ENCODE data around the gene BACE1. TPM values are rescaled to one million over a fixed set of nuclear protein-coding genes. Genes with fewer than 3 reads are reported as not detected.

BACE1 gene
- total and polyA plus RNA-seq, 4 donors = 7.3 to 21.8 (median 14.1) TPM

- Histone ChIP-seq H3K4me3 (ENCODE audit: low read depth in 1 of 3, low read length in 3 of 3) (no peak overlapping the region), H3K27me3 (ENCODE audit: control insufficient read depth in 4 of 4, insufficient read depth in 4 of 4, low read length in 3 of 4) (no peaks in the 10 kb centered on the region), H3K4me1 (ENCODE audit: control insufficient read depth in 4 of 4, insufficient read depth in 4 of 4, low read length in 3 of 4) (no peaks in the 10 kb centered on the region), H3K9ac (ENCODE audit: low read depth in 1 of 2, low read length in 2 of 2) (no peak overlapping the region), H3K27ac (ENCODE audit: low read depth in 1 of 2, low read length in 2 of 2) (no peak overlapping the region), H3K9me3 (ENCODE audit: control insufficient read depth in 4 of 4, low read length in 3 of 4) (no peaks in the 10 kb centered on the region), H3K36me3 (ENCODE audit: control insufficient read depth in 4 of 4, insufficient read depth in 3 of 4, low read depth in 1 of 4, low read length in 3 of 4) (peaks cover 0 to 4% (median 3%) of the 10 kb centered on the region in 4 donors)
- DNase-seq (ENCODE audit: low spot score) = no peak
- WGBS = 98% methylated on average over 5 of the region's 5 CpGs
- TF ChIP-seq SP1 (IDR thresholded peaks at IDR 0.05) = no peak
- no peak for TF ChIP-seq JUND (IDR thresholded peaks at IDR 0.05)
- no peak for TF ChIP-seq EGR1 (IDR thresholded peaks at IDR 0.05; ENCODE audit: low read depth in 2 of 2)
- no peak for TF ChIP-seq RXRA (IDR thresholded peaks at IDR 0.05)
- TF ChIP-seq TAF1 (conservative IDR thresholded peaks at IDR 0.05) = no peak
- no peak for TF ChIP-seq HNF4G (IDR thresholded peaks at IDR 0.05)
These were observed 19.3 kb upstream of the BACE1 start for GRCh38 chr11:117335399-117335798.

- no peak for TF ChIP-seq TAF1 (conservative IDR thresholded peaks at IDR 0.05)
- TF ChIP-seq MAX (IDR thresholded peaks at IDR 0.05) = no peak
- Histone ChIP-seq H3K9ac (ENCODE audit: low read depth in 1 of 2, low read length in 2 of 2) (no peak overlapping the region), H3K4me3 (ENCODE audit: low read depth in 1 of 3, low read length in 3 of 3) (no peak overlapping the region), H3K36me3 (ENCODE audit: control insufficient read depth in 4 of 4, insufficient read depth in 3 of 4, low read depth in 1 of 4, low read length in 3 of 4) (peaks cover 0 to 4% (median under 1%) of the 10 kb centered on the region in 4 donors), H3K27me3 (ENCODE audit: control insufficient read depth in 4 of 4, insufficient read depth in 4 of 4, low read length in 3 of 4) (no peaks in the 10 kb centered on the region), H3K27ac (ENCODE audit: low read depth in 1 of 2, low read length in 2 of 2) (no peak overlapping the region), H3K9me3 (ENCODE audit: control insufficient read depth in 4 of 4, low read length in 3 of 4) (no peaks in the 10 kb centered on the region), H3K4me1 (ENCODE audit: control insufficient read depth in 4 of 4, insufficient read depth in 4 of 4, low read length in 3 of 4) (no peaks in the 10 kb centered on the region)
- DNase-seq (ENCODE audit: low spot score) = no peak
- WGBS = 93% methylated on average over 6 of the region's 6 CpGs
These were observed 18.8 kb upstream of the BACE1 start for GRCh38 chr11:117334896-117335295.

- TF ChIP-seq NR2F2 (IDR thresholded peaks at IDR 0.05) (no peak), EGR1 (IDR thresholded peaks at IDR 0.05; ENCODE audit: low read depth in 2 of 2) (no peak), GABPA (IDR thresholded peaks at IDR 0.05 in 1 of 2, conservative IDR thresholded peaks at IDR 0.05 in 1 of 2) (no peak), YY1 (IDR thresholded peaks at IDR 0.05) (no peak), REST (IDR thresholded peaks at IDR 0.05) (no peak), ZBTB33 (IDR thresholded peaks at IDR 0.05) (no peak), ATF3 (IDR thresholded peaks at IDR 0.05) (no peak), MAX (IDR thresholded peaks at IDR 0.05) (no peak)
- Histone ChIP-seq H3K27me3 (ENCODE audit: control insufficient read depth in 4 of 4, insufficient read depth in 4 of 4, low read length in 3 of 4) (no peaks in the 10 kb centered on the region), H3K4me1 (ENCODE audit: control insufficient read depth in 4 of 4, insufficient read depth in 4 of 4, low read length in 3 of 4) (peaks cover 0 to 4% (median 3%) of the 10 kb centered on the region in 4 donors), H3K4me3 (ENCODE audit: low read depth in 1 of 3, low read length in 3 of 3) (no peak overlapping the region), H3K36me3 (ENCODE audit: control insufficient read depth in 4 of 4, insufficient read depth in 3 of 4, low read depth in 1 of 4, low read length in 3 of 4) (peaks cover 0 to 2% (median 0%) of the 10 kb centered on the region in 4 donors), H3K9me3 (ENCODE audit: control insufficient read depth in 4 of 4, low read length in 3 of 4) (no peaks in the 10 kb centered on the region), H3K9ac (ENCODE audit: low read depth in 1 of 2, low read length in 2 of 2) (no peak overlapping the region), H3K27ac (ENCODE audit: low read depth in 1 of 2, low read length in 2 of 2) (no peak overlapping the region)
- DNase-seq (ENCODE audit: low spot score) = no peak
- 93% methylated on average over 9 of the region's 9 CpGs for WGBS
These were observed 17.9 kb upstream of the BACE1 start for GRCh38 chr11:117333917-117334316.
